Activated T-helper 1 cell treated with anti-CD3 and anti-CD28 coated beads, Interleukin-12 subunit alpha, Interleukin-12 subunit beta, Interleukin-2, Interleukin-4 antibody, amounts not matched to agents 30 ng/mL and 10 ng/mL and 1 ng/mL, durations not matched to agents 14 hours and 24 hours and 36 hours (primary cell): ENCODE data around the gene FTSJ3. TPM values are rescaled to one million over a fixed set of nuclear protein-coding genes. Genes with fewer than 3 reads are reported as not detected.
"Not testable (repeated sequence)": the region's sequence is repeated elsewhere in the genome, so short reads cannot be mapped to it uniquely, and the experiment has no call there.

Source experiments
- DNase-seq: peaks from one replicate; pipeline ENCODE4 v3.0.0; 2021; ENCODE audit warnings: low spot score
- H3K27ac Mint-ChIP-seq: one replicate; pipeline ENCODE4 v1.8.0; 2021; ENCODE audit warnings: mild to moderate bottlenecking, mixed read lengths
- H3K27me3 Mint-ChIP-seq: one replicate; pipeline ENCODE4 v1.8.0; 2022; ENCODE audit warnings: mild to moderate bottlenecking, moderate library complexity, mixed read lengths; ENCODE audit not compliant: insufficient read depth
- H3K36me3 Mint-ChIP-seq: one replicate; pipeline ENCODE4 v1.8.0; 2021; ENCODE audit warnings: low read depth, mixed read lengths
- H3K4me1 Mint-ChIP-seq: one replicate; pipeline ENCODE4 v1.8.0; 2021; ENCODE audit warnings: low read depth, mixed read lengths
- H3K4me3 Mint-ChIP-seq: one replicate; pipeline ENCODE4 v1.8.0; 2021; ENCODE audit warnings: mild to moderate bottlenecking, moderate library complexity, mixed read lengths
- H3K9me3 Mint-ChIP-seq: one replicate; pipeline ENCODE4 v1.8.0; 2021; ENCODE audit warnings: mixed read lengths
- intact Hi-C: fragments of 100-400 bp; cut with micrococcal nuclease; formaldehyde crosslinking; loops from one replicate; pipeline ENCODE4 v1.15.1; 2024
- total RNA-seq: library from RNA; stranded (reverse); gene quantifications from 2 replicates; pipeline ENCODE4 v1.2.3, GENCODE V29; 2022

FTSJ3 gene
- 95.6 and 100 TPM in 2 replicates for total RNA-seq

GRCh38 chr17:63827002-63827800, at the start of gene FTSJ3, which contains the start of gene PSMC5:
FTSJ3 (minus strand) TSS chr17:63827663; CDS start chr17:63826902, 761 bp downstream.
PSMC5 (plus strand) TSS chr17:63827431; CDS start chr17:63827491, 60 bp downstream.
- intact Hi-C loops, result loop anchor here (1.0 to 10.0 kb wide), 9 partner anchors 8 to 1898 kb away; partner anchors contain the start of genes CCDC47, CEP95, DDX5 and MAP3K3
- H3K9me3 Mint-ChIP-seq, result no peaks in the 10 kb centered on the region
- peaks cover 71% of the 10 kb centered on the region for H3K4me1 Mint-ChIP-seq

GRCh38 chr17:63874693-63875092, 47.2 kb upstream of the FTSJ3 start:
- H3K4me1 Mint-ChIP-seq, intact Hi-C loops, H3K36me3 Mint-ChIP-seq, DNase-seq, H3K4me3 Mint-ChIP-seq, H3K27ac Mint-ChIP-seq, H3K9me3 Mint-ChIP-seq: not testable (repeated sequence)
- peaks cover 23% of the 10 kb centered on the region for H3K27me3 Mint-ChIP-seq

More at GRCh38 chr17:63827002-63827800, at the start of gene FTSJ3, which contains the start of gene PSMC5:
- Mint-ChIP-seq H3K36me3 (peaks cover 77% of the 10 kb centered on the region), H3K27me3 (no peaks in the 10 kb centered on the region), H3K4me3 (peak within 1 kb of the TSS; percentile 96), H3K27ac (peak within 1 kb of the TSS; percentile 98)
- peak; percentile 94 for DNase-seq

GRCh38 chr17:63874061-63874626, 46.7 kb upstream of the FTSJ3 start:
- H3K4me1 Mint-ChIP-seq, H3K27ac Mint-ChIP-seq, H3K36me3 Mint-ChIP-seq, intact Hi-C loops, DNase-seq, H3K4me3 Mint-ChIP-seq, H3K9me3 Mint-ChIP-seq: not testable (repeated sequence)
- H3K27me3 Mint-ChIP-seq, result peaks cover 22% of the 10 kb centered on the region

GRCh38 chr17:63873577-63873976, 46.1 kb upstream of the FTSJ3 start, which contains the start of gene CSH2:
CSH2 (minus strand) TSS chr17:63873677; CDS start chr17:63873614, 63 bp downstream.
- DNase-seq, H3K36me3 Mint-ChIP-seq, H3K4me1 Mint-ChIP-seq, H3K9me3 Mint-ChIP-seq, H3K27ac Mint-ChIP-seq, H3K4me3 Mint-ChIP-seq, intact Hi-C loops: not testable (repeated sequence)
- peaks cover 22% of the 10 kb centered on the region for H3K27me3 Mint-ChIP-seq

- H3K36me3 Mint-ChIP-seq, DNase-seq, H3K27ac Mint-ChIP-seq, H3K4me3 Mint-ChIP-seq, H3K9me3 Mint-ChIP-seq, H3K4me1 Mint-ChIP-seq, intact Hi-C loops: not testable (repeated sequence)
- H3K27me3 Mint-ChIP-seq, result peaks cover 16% of the 10 kb centered on the region
Measured at GRCh38 chr17:63871646-63872365, 44.3 kb upstream of the FTSJ3 start.

- H3K9me3 Mint-ChIP-seq, DNase-seq, H3K27ac Mint-ChIP-seq, intact Hi-C loops, H3K4me3 Mint-ChIP-seq, H3K4me1 Mint-ChIP-seq, H3K36me3 Mint-ChIP-seq: not testable (repeated sequence)
- peaks cover 16% of the 10 kb centered on the region for H3K27me3 Mint-ChIP-seq
Measured at GRCh38 chr17:63870292-63870665, 42.8 kb upstream of the FTSJ3 start.

GRCh38 chr17:63869491-63870291, 42.2 kb upstream of the FTSJ3 start:
- H3K4me1 Mint-ChIP-seq, DNase-seq, H3K4me3 Mint-ChIP-seq, H3K9me3 Mint-ChIP-seq, H3K27ac Mint-ChIP-seq, intact Hi-C loops, H3K36me3 Mint-ChIP-seq: not testable (repeated sequence)
- H3K27me3 Mint-ChIP-seq, result peaks cover 15% of the 10 kb centered on the region

- H3K4me1 Mint-ChIP-seq, H3K36me3 Mint-ChIP-seq, intact Hi-C loops, H3K27ac Mint-ChIP-seq, H3K4me3 Mint-ChIP-seq, H3K9me3 Mint-ChIP-seq, DNase-seq: not testable (repeated sequence)
- peaks cover 19% of the 10 kb centered on the region for H3K27me3 Mint-ChIP-seq
Measured at GRCh38 chr17:63866625-63867024, 39.2 kb upstream of the FTSJ3 start.

GRCh38 chr17:63859257-63859656, 31.8 kb upstream of the FTSJ3 start:
- H3K4me1 Mint-ChIP-seq, result no peaks in the 10 kb centered on the region
- H3K36me3 Mint-ChIP-seq, result no peaks in the 10 kb centered on the region
- H3K27ac Mint-ChIP-seq, result no peak overlapping the region
- intact Hi-C loops, result no loop called here
- H3K4me3 Mint-ChIP-seq, result no peak overlapping the region
- DNase-seq, result no peak
- H3K27me3 Mint-ChIP-seq, result peaks cover 31% of the 10 kb centered on the region
- H3K9me3 Mint-ChIP-seq, result no peaks in the 10 kb centered on the region

- H3K4me3 Mint-ChIP-seq, H3K36me3 Mint-ChIP-seq, H3K27ac Mint-ChIP-seq, H3K4me1 Mint-ChIP-seq, DNase-seq, H3K9me3 Mint-ChIP-seq, intact Hi-C loops: not testable (repeated sequence)
- H3K27me3 Mint-ChIP-seq, result peaks cover 39% of the 10 kb centered on the region
Measured at GRCh38 chr17:63856425-63856824, 29.0 kb upstream of the FTSJ3 start.

- peaks cover 35% of the 10 kb centered on the region for H3K27me3 Mint-ChIP-seq
- H3K36me3 Mint-ChIP-seq, result no peaks in the 10 kb centered on the region
- H3K9me3 Mint-ChIP-seq, result no peaks in the 10 kb centered on the region
- H3K27ac Mint-ChIP-seq, result no peak overlapping the region
- no peaks in the 10 kb centered on the region for H3K4me1 Mint-ChIP-seq
- intact Hi-C loops, result no loop called here
- H3K4me3 Mint-ChIP-seq, result no peak overlapping the region
- no peak for DNase-seq
Measured at GRCh38 chr17:63855185-63855584, 27.7 kb upstream of the FTSJ3 start.

GRCh38 chr17:63854709-63855108, 27.2 kb upstream of the FTSJ3 start:
- peaks cover 32% of the 10 kb centered on the region for H3K27me3 Mint-ChIP-seq
- H3K27ac Mint-ChIP-seq, result no peak overlapping the region
- H3K4me1 Mint-ChIP-seq, result peaks cover 2% of the 10 kb centered on the region
- no peaks in the 10 kb centered on the region for H3K9me3 Mint-ChIP-seq
- no peak for DNase-seq
- intact Hi-C loops, result no loop called here
- no peaks in the 10 kb centered on the region for H3K36me3 Mint-ChIP-seq
- no peak overlapping the region for H3K4me3 Mint-ChIP-seq
